H1 (cell line): ENCODE data around the gene KLHL41. TPM values are rescaled to one million over a fixed set of nuclear protein-coding genes. Genes with fewer than 3 reads are reported as not detected.

ENCODE experiments used
- CTCF ChIA-PET: fragments of 300-600 bp; sonication (Branson Sonifier 250); formaldehyde crosslinking; loops from one replicate; lab custom pipeline; 2021; ENCODE audit not compliant: partially characterized antibody; lab: Charles Lee
- POLR2A ChIA-PET: fragments of 300-600 bp; sonication (Branson Sonifier 250); formaldehyde crosslinking; loops from one replicate; lab custom pipeline; 2021; ENCODE audit warnings: inconsistent platforms; ENCODE audit not compliant: partially characterized antibody; lab: Charles Lee
- DNase-seq, 2 experiments: peaks; one replicate each; pipeline versions ENCODE4 v3.0.0 to v3.0.0-alpha.2; 2010 to 2022; ENCODE audit warnings: low spot score in 2 of 2, low read depth in 1 of 2, mixed read lengths in 1 of 2
- FAIRE-seq: peaks from 2 replicates; lab custom pipeline; 2011; peaks lifted over from hg19 to GRCh38; lab: Jason Lieb, UNC
- H2AFZ ChIP-seq: 2 replicates; pipeline ENCODE4 v1.8.1; 2012; ENCODE audit warnings: low read length, inconsistent platforms
- H2AK5ac ChIP-seq: 2 replicates; pipeline ENCODE4 v1.6.1; 2013; ENCODE audit warnings: low read depth, low read length
- H2BK120ac ChIP-seq: replicated peaks from 2 replicates; pipeline ENCODE3; 2013; ENCODE audit warnings: low read depth, low read length, inconsistent platforms
- H2BK12ac ChIP-seq: 2 replicates; pipeline ENCODE4 v1.6.1; 2013; ENCODE audit warnings: low read depth, low read length
- H2BK15ac ChIP-seq: 2 replicates; pipeline ENCODE4 v1.6.1; 2013; ENCODE audit warnings: low read length
- H2BK20ac ChIP-seq: 2 replicates; pipeline ENCODE4 v1.6.1; 2013; ENCODE audit warnings: low read length
- H2BK5ac ChIP-seq: 2 replicates; pipeline ENCODE4 v1.6.1; 2013; ENCODE audit warnings: low read depth, low read length
- H3K14ac ChIP-seq: 2 replicates; pipeline ENCODE4 v1.6.1; 2013; ENCODE audit warnings: inconsistent platforms; ENCODE audit not compliant: insufficient read length
- H3K18ac ChIP-seq: 2 replicates; pipeline ENCODE4 v1.6.1; 2013; ENCODE audit warnings: low read length; ENCODE audit errors: extremely low read depth
- H3K23ac ChIP-seq: 2 replicates; pipeline ENCODE4 v1.6.1; 2013; ENCODE audit warnings: inconsistent platforms; ENCODE audit not compliant: insufficient read length
- H3K23me2 ChIP-seq: 2 replicates; pipeline ENCODE4 v1.6.1; 2013; ENCODE audit warnings: low read depth, low read length
- H3K27ac ChIP-seq: 2 replicates; pipeline ENCODE4 v1.6.1; 2011; ENCODE audit warnings: low read depth, low read length, inconsistent platforms
- H3K27me3 ChIP-seq, 4 experiments: replicated peaks in 1 of 4; 1 replicate in 1 of 4; 2 replicates in 3 of 4; pipeline versions ENCODE4 v1.6.1 to v1.8.1; 2011 to 2013; ENCODE audit warnings: low read length in 3 of 4, mild to moderate bottlenecking in 3 of 4, inconsistent platforms in 2 of 4, mixed read lengths in 2 of 4, moderate library complexity in 1 of 4; ENCODE audit not compliant: control insufficient read depth in 3 of 4, insufficient read depth in 3 of 4; ENCODE audit errors: extremely low read depth in 1 of 4
- H3K36me3 ChIP-seq, 4 experiments: 2 replicates each; pipeline versions ENCODE4 v1.6.1 to v1.8.1; 2011 to 2013; ENCODE audit warnings: mild to moderate bottlenecking in 4 of 4, low read length in 3 of 4, moderate library complexity in 2 of 4, control low read depth in 1 of 4, inconsistent platforms in 1 of 4; ENCODE audit not compliant: insufficient read depth in 4 of 4, control insufficient read depth in 2 of 4
- H3K4ac ChIP-seq: replicated peaks from 2 replicates; pipeline ENCODE3; 2013; ENCODE audit warnings: low read length, low read depth, mixed read lengths, inconsistent platforms; ENCODE audit not compliant: insufficient read length
- H3K4me1 ChIP-seq, 4 experiments: replicated peaks in 1 of 4; 1 replicate in 1 of 4; 2 replicates in 3 of 4; pipeline versions ENCODE4 v1.6.1 to v1.8.1; 2011 to 2013; ENCODE audit warnings: low read length in 3 of 4, inconsistent platforms in 2 of 4, mixed read lengths in 1 of 4; ENCODE audit not compliant: insufficient read depth in 4 of 4, control insufficient read depth in 3 of 4
- H3K4me2 ChIP-seq, 2 experiments: 2 replicates each; pipeline versions ENCODE4 v1.6.1 to v1.8.1; 2011 to 2013; ENCODE audit warnings: low read depth in 2 of 2, low read length in 2 of 2, control low read depth in 1 of 2, inconsistent platforms in 1 of 2, mild to moderate bottlenecking in 1 of 2; ENCODE audit not compliant: insufficient read depth in 1 of 2
- H3K4me3 ChIP-seq, 4 experiments: fragments of 200-600, 300-600 bp in 1 of 4; sonication (generic), shearing (Covaris generic), sonication (Bioruptor Twin) in 1 of 4; 2 replicates each; pipeline versions ENCODE4 v1.5.1 to v1.8.1; 2011 to 2016; ENCODE audit warnings: low read length in 4 of 4, low read depth in 3 of 4, control low read depth in 2 of 4, inconsistent platforms in 2 of 4, mild to moderate bottlenecking in 2 of 4, mixed read lengths in 1 of 4, moderate library complexity in 1 of 4; ENCODE audit not compliant: insufficient read depth in 2 of 4; ENCODE audit errors: extremely low read depth in 1 of 4
- H3K56ac ChIP-seq: replicated peaks from 2 replicates; pipeline ENCODE3; 2013; ENCODE audit warnings: low read depth, mild to moderate bottlenecking, mixed read lengths, low read length, inconsistent platforms; ENCODE audit not compliant: insufficient read length
- H3K79me1 ChIP-seq: 2 replicates; pipeline ENCODE4 v1.6.1; 2013; ENCODE audit warnings: low read depth, low read length, control low read depth
- H3K79me2 ChIP-seq, 2 experiments: 2 replicates each; pipeline versions ENCODE4 v1.6.1 to v1.8.1; 2012 to 2013; ENCODE audit warnings: low read length in 2 of 2, mild to moderate bottlenecking in 2 of 2, inconsistent platforms in 1 of 2; ENCODE audit not compliant: insufficient read depth in 2 of 2, control insufficient read depth in 1 of 2
- H3K9ac ChIP-seq, 4 experiments: replicated peaks in 1 of 4; 1 replicate in 1 of 4; 2 replicates in 3 of 4; pipeline versions ENCODE4 v1.6.1 to v1.8.1; 2011 to 2013; ENCODE audit warnings: low read depth in 3 of 4, low read length in 3 of 4, control low read depth in 2 of 4, mild to moderate bottlenecking in 2 of 4, moderate library complexity in 2 of 4, inconsistent platforms in 1 of 4; ENCODE audit errors: extremely low read depth in 1 of 4
- H3K9me3 ChIP-seq, 2 experiments: 2 replicates each; pipeline versions ENCODE4 v1.6.1 to v1.8.1; 2012 to 2013; ENCODE audit warnings: mild to moderate bottlenecking in 2 of 2, moderate library complexity in 2 of 2, control low read depth in 1 of 2, inconsistent platforms in 1 of 2, low read depth in 1 of 2, low read length in 1 of 2, mixed read lengths in 1 of 2; ENCODE audit not compliant: insufficient read depth in 2 of 2
- H4K20me1 ChIP-seq, 2 experiments: replicated peaks in 1 of 2; 2 replicates each; pipeline versions ENCODE3 to v1.8.1; 2011 to 2013; ENCODE audit warnings: inconsistent platforms in 2 of 2, low read length in 2 of 2, mild to moderate bottlenecking in 1 of 2; ENCODE audit not compliant: insufficient read depth in 2 of 2, control insufficient read depth in 1 of 2
- H4K5ac ChIP-seq: 2 replicates; pipeline ENCODE4 v1.6.1; 2013; ENCODE audit warnings: low read length, low read depth, mixed read lengths, inconsistent platforms; ENCODE audit not compliant: insufficient read length
- H4K8ac ChIP-seq: 2 replicates; pipeline ENCODE4 v1.8.0; 2013; ENCODE audit warnings: mild to moderate bottlenecking, moderate library complexity, low read length, inconsistent platforms; ENCODE audit not compliant: insufficient read depth; ENCODE audit errors: extremely low read depth
- H4K91ac ChIP-seq: replicated peaks from 2 replicates; pipeline ENCODE3; 2013; ENCODE audit warnings: low read length, mixed read lengths, inconsistent platforms; ENCODE audit not compliant: insufficient read length
- CBX5 ChIP-seq: fragments of 300-800, 300-1000 bp; sonication (generic); IDR thresholded peaks from 2 replicates; pipeline ENCODE4 v1.7.1; 2016; ENCODE audit warnings: antibody characterized with exemption, low read length, low read depth
- CBX8 ChIP-seq: fragments of 300-800, 300-1000 bp; sonication (generic); IDR thresholded peaks from 2 replicates; pipeline ENCODE4 v1.7.1; 2016; ENCODE audit warnings: low read depth, low read length, borderline replicate concordance
- CREB1 ChIP-seq: IDR thresholded peaks from 2 replicates; pipeline ENCODE4 v1.6.1; 2012; ENCODE audit warnings: inconsistent platforms
- EGR1 ChIP-seq: IDR thresholded peaks from 2 replicates; pipeline ENCODE4 v1.6.1; 2011; ENCODE audit warnings: low read depth, low read length, borderline replicate concordance
- RXRA ChIP-seq: IDR thresholded peaks from 2 replicates; pipeline ENCODE4 v1.6.1; 2011; ENCODE audit warnings: low read depth, mild to moderate bottlenecking, low read length, moderate library complexity; ENCODE audit not compliant: insufficient read depth
- SUZ12 ChIP-seq: fragments of 200-600 bp; sonication (generic); IDR thresholded peaks from 2 replicates; pipeline ENCODE4 v1.6.1; 2012; ENCODE audit warnings: mild to moderate bottlenecking, inconsistent platforms, low read length, moderate library complexity, mixed read lengths
- TAF1 ChIP-seq: IDR thresholded peaks from 2 replicates; pipeline ENCODE4 v1.6.1; 2011; ENCODE audit warnings: mild to moderate bottlenecking, low read depth, low read length
- YY1 ChIP-seq: IDR thresholded peaks from 2 replicates; pipeline ENCODE4 v1.6.1; 2011; ENCODE audit warnings: low read depth, mild to moderate bottlenecking, low read length
- ZNF274 ChIP-seq: IDR thresholded peaks from 2 replicates; pipeline ENCODE4 v1.7.0; 2012; ENCODE audit warnings: low read length, borderline replicate concordance; ENCODE audit errors: extremely low read depth
- WGBS, 2 experiments: shearing (Covaris generic) in 1 of 2; methylation state at CpG; one replicate each; pipeline versions ENCODE4 v1.1.6 to v1.1.7; 2013 to 2015; ENCODE audit warnings: low lambda C conversion rate in 2 of 2, mixed read lengths in 2 of 2, inconsistent platforms in 1 of 2, low coverage in 1 of 2, missing lambda C conversion rate in 1 of 2; ENCODE audit not compliant: insufficient replicate concordance in 2 of 2, insufficient coverage in 1 of 2, insufficient read length in 1 of 2; ENCODE audit errors: extremely low coverage in 1 of 2, missing lambda C conversion rate in 1 of 2; 5-methylcytosine and 5-hydroxymethylcytosine counted together
- polyA plus RNA-seq, 7 experiments: library from polyadenylated mRNA; depleted of rRNA in 3 of 7; stranded (reverse) in 5 of 7; unstranded in 2 of 7; fragments of >200 nt in 5 of 7; fragments of 200-250 nt in 2 of 7; gene quantifications; 1 replicate in 5 of 7; 2 replicates in 1 of 7; 4 replicates in 1 of 7; pipeline versions ENCODE4 v1.2.1 to v1.2.3, GENCODE V29; 2011 to 2013; ENCODE audit warnings: missing spikeins in 2 of 7, mixed read lengths in 2 of 7
- total RNA-seq: library from RNA; stranded (reverse); fragmentation: NEBNext Ultra II Directional; extraction: Animal tissue kit (Norgen Biotek cat#: 25700); gene quantifications from 2 replicates; pipeline ENCODE4 v1.2.1, GENCODE V29; 2021
- TF ChIP-seq, protein P1 (sequence below): IDR thresholded peaks from 2 replicates; pipeline ENCODE4 v1.6.1; 2012; ENCODE audit warnings: low read length, inconsistent platforms

The KLHL41 gene
- total and polyA plus RNA-seq, 2 of the 8 experiments (the other 6 are each of a cell fraction or from before 2014, with no cell fraction given) = not detected

DNA sequence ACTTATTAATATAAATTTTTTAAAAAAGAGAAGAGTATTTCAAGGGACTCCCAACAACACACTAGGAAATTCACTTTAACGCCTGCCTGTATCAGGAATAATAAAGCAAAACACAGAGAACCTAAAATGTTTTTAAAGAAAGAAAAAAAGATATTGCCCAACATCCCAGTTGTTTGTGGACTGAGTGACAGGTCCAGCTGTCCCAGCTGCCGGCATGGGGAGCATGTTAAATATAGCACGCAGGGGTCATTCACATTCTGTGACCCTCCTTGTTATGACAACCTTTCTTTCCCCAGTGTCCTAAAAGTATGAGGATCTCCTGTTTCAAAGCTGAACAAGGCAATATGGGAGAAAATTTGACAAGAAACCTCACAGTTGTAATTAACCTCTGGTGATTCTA is 4.4 kb downstream of the KLHL41 start:
- no peak overlapping the region for H2BK20ac ChIP-seq
- no peak overlapping the region for H4K5ac ChIP-seq
- H3K9me3 ChIP-seq = no peaks in the 10 kb centered on the region
- CTCF ChIA-PET = interaction anchor here (1.0 to 1.2 kb wide), 2 partner anchors 11 to 14 kb away, joined by 3 to 4 read pairs; no protein-coding TSS in a partner anchor
- no peak overlapping the region for H3K23ac ChIP-seq
- H3K14ac ChIP-seq = no peak overlapping the region
- H3K9ac ChIP-seq = no peak overlapping the region
- TF ChIP-seq ZNF274 (no peak), SUZ12 (no peak), CREB1 (no peak), YY1 (no peak), RXRA (no peak), TAF1 (no peak), EGR1 (no peak), CBX8 (no peak), CBX5 (no peak)
- TF ChIP-seq, protein P1, sequence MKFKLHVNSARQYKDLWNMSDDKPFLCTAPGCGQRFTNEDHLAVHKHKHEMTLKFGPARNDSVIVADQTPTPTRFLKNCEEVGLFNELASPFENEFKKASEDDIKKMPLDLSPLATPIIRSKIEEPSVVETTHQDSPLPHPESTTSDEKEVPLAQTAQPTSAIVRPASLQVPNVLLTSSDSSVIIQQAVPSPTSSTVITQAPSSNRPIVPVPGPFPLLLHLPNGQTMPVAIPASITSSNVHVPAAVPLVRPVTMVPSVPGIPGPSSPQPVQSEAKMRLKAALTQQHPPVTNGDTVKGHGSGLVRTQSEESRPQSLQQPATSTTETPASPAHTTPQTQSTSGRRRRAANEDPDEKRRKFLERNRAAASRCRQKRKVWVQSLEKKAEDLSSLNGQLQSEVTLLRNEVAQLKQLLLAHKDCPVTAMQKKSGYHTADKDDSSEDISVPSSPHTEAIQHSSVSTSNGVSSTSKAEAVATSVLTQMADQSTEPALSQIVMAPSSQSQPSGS = no peak
- H3K79me1 ChIP-seq = no peaks in the 10 kb centered on the region
- H3K4me3 ChIP-seq = no peak overlapping the region
- H2BK15ac ChIP-seq = no peak overlapping the region
- H4K20me1 ChIP-seq = no peaks in the 10 kb centered on the region
- H3K18ac ChIP-seq = no peak overlapping the region
- no peak overlapping the region for H3K4me2 ChIP-seq
- WGBS, 2 experiments = 90% methylated on average over 3 of the region's 3 CpGs; no CpG with 5 or more reads in 1 of the 2 experiments
- no peak for DNase-seq
- no peaks in the 10 kb centered on the region for H3K27me3 ChIP-seq
- no peaks in the 10 kb centered on the region for H3K79me2 ChIP-seq
- H2BK5ac ChIP-seq = no peak overlapping the region
- H3K4me1 ChIP-seq = peaks cover 0 to 2% (median 0%) of the 10 kb centered on the region in 4 experiments; a peak in 2 of 7 replicates
- H2AK5ac ChIP-seq = no peak overlapping the region
- no peak overlapping the region; the same call in 1 of the 2 replicates for H4K8ac ChIP-seq
- H4K91ac ChIP-seq = no peak overlapping the region
- no peaks in the 10 kb centered on the region for H3K36me3 ChIP-seq
- H3K23me2 ChIP-seq = no peaks in the 10 kb centered on the region
- H3K4ac ChIP-seq = no peak overlapping the region
- POLR2A ChIA-PET = no interaction called here
- H2BK120ac ChIP-seq = no peak overlapping the region
- no peak overlapping the region for H2AFZ ChIP-seq
- H3K56ac ChIP-seq = no peak overlapping the region
- no peak for FAIRE-seq
- H3K27ac ChIP-seq = no peak overlapping the region
- H2BK12ac ChIP-seq = no peak overlapping the region
